Activated naive CD4-positive, alpha-beta T cell treated with anti-CD3 and anti-CD28 coated beads, Interleukin-2, amount 50 U/mL, for 72 hours (primary cell): ENCODE data around the gene ELMO1. TPM values are rescaled to one million over a fixed set of nuclear protein-coding genes. Genes with fewer than 3 reads are reported as not detected.
"Not testable (repeated sequence)": the region's sequence is repeated elsewhere in the genome, so short reads cannot be mapped to it uniquely, and the experiment has no call there.

Experiments used
- ATAC-seq, 2 donors: fragments of 150-1000 bp; cut with Tn5 transposase; 2 replicates each; pipeline ENCODE4 v1.10.0; 2021; ENCODE audit warnings: mild to moderate bottlenecking in 2 of 2, moderate library complexity in 2 of 2
- DNase-seq, 2 donors: peaks; one replicate each; pipeline ENCODE4 v3.0.0; 2021 to 2022; ENCODE audit warnings: low spot score in 2 of 2
- H3K27ac Mint-ChIP-seq, 2 donors: one replicate each; pipeline ENCODE4 v1.8.0; 2022; ENCODE audit warnings: mild to moderate bottlenecking in 2 of 2, mixed read lengths in 2 of 2
- H3K36me3 Mint-ChIP-seq, 2 donors: one replicate each; pipeline ENCODE4 v1.8.0; 2022; ENCODE audit warnings: mixed read lengths in 2 of 2
- H3K9me3 Mint-ChIP-seq, 2 donors: one replicate each; pipeline ENCODE4 v1.8.0; 2022; ENCODE audit warnings: mixed read lengths in 2 of 2
- total RNA-seq, 2 donors: library from RNA; stranded (reverse); gene quantifications; one replicate each; pipeline ENCODE4 v1.2.3, GENCODE V29; 2022

ELMO1 gene
- total RNA-seq, 2 donors from 2014 or later: 137 to 167 TPM

- Mint-ChIP-seq H3K27ac (no peak overlapping the region), H3K9me3 (peaks cover 3 to 11% of the 10 kb centered on the region in 2 donors), H3K36me3 (peaks cover 21 to 35% of the 10 kb centered on the region in 2 donors)
- ATAC-seq (no peak), DNase-seq (no peak)
Observed at GRCh38 chr7:36999626-37000485, 448.8 kb downstream of the ELMO1 start.

DNA sequence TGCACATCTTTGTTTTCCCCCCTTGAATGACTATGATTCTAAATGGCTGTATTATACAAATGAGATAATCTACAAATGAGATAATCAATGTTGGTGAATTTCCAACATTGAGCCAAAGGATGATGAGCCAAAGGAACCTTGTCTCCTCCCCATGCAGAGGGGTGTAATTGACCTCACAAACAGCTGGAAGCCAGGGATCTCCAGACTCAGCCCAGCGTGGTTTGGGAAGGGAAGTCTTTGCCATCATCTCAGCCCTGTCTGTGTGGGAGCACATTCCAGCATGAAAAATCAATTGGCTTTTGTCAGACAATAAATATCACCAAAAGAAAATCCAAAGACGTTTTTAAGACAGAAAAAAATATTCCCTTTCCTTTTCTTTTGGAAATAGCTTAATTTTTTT, 452.9 kb downstream of the ELMO1 start:
- DNase-seq (no peak), ATAC-seq (no peak)
- Mint-ChIP-seq H3K9me3 (no peaks in the 10 kb centered on the region), H3K36me3 (peaks cover 0 to 7% of the 10 kb centered on the region in 2 donors), H3K27ac (peak overlapping the region in 1 of 2 donors; percentile 57)

DNA sequence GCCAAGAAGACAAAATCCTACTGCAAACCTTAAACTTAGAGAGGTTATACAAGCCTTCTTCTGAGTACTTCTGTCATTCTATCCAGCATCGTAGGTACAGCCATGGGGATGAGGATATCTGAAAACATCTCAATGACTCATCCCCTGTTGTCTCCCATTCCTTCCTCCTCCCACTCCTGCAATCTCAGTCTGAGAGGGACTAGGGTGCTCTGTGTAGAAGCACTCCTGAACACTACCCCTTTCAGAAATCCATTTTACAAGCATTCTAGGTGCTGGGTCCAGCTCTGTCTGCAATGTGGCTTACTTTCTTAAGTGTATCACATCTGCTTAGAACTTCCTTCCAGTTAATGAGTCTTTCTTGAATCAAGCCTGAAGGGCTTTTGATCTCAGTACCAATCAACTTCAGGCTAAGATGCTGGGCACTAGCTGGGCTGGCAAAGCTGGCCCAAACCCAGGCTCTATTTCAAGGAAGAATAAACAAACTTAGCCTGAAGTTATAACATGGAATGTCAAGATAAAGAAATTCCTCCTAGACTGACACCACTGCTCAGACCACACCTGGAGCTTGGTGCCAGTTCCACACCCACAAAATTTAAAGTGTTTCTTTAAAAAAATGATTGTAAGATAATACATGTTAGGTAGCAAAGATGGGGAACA, 454.1 kb downstream of the ELMO1 start:
- H3K9me3 Mint-ChIP-seq: no peaks in the 10 kb centered on the region
- peak overlapping the region in 1 of 2 donors; percentile 37 for H3K27ac Mint-ChIP-seq
- peak in 1 of 2 donors; percentile 14 for ATAC-seq
- H3K36me3 Mint-ChIP-seq: peaks cover 0 to 7% of the 10 kb centered on the region in 2 donors
- no peak for DNase-seq

- Mint-ChIP-seq H3K27ac (no peak overlapping the region), H3K36me3 (peaks cover 0 to 26% of the 10 kb centered on the region in 2 donors), H3K9me3 (no peaks in the 10 kb centered on the region)
- ATAC-seq: peak; percentile 35 to 45
- peak in 1 of 2 donors; percentile 73 for DNase-seq
Observed at GRCh38 chr7:36986948-36987724, 461.5 kb downstream of the ELMO1 start.

DNA sequence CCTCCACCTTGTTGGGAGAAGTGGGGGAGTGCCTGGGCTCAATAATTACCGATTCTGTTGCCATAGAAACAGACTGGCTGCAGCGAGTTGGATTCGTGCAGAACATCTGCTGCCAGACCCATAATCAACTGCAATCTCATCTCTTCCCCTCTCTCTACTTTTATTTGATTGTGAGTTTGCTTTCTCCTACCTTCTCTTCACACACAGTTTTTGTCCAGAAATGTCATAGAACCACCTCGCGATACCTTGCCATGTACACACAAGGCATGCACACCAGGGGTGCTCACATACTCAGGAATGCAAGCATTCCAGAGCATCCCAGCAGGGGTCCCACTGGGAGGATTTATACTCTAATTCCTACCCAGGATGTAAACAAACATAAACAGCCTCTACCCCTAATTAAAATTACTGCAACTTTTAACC, 462.1 kb downstream of the ELMO1 start:
- DNase-seq (no peak), ATAC-seq (no peak)
- Mint-ChIP-seq H3K27ac (no peak overlapping the region), H3K9me3 (no peaks in the 10 kb centered on the region), H3K36me3 (peaks cover 0 to 26% of the 10 kb centered on the region in 2 donors)

DNA sequence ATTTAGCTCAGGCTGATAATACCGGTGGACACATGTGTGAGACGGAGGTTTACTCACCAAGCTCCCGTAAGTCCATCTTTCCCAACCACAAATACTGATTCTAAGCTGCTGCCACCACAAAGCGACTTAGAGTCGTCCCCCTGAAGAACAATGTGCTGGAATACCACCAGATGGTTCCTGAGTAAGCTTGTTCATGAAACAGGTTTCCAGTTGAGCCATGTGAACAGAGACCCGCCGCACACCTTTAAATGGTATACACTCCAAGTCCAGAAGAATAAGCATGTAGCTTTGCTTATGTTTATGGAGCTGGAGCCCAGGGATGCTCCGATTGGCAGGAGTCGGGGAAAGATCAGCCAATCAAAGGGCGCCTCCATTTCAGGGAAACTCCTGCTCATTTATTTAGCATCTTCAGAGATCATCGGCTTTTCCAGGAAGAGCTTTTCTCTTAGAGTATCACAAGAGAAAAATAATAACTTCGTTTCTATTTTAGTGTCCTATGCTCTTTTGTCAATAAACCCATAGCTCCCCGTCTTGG, 462.7 kb downstream of the ELMO1 start:
- Mint-ChIP-seq H3K27ac (peak overlapping the region in 1 of 2 donors; percentile 16), H3K36me3 (peaks cover 0 to 26% of the 10 kb centered on the region in 2 donors), H3K9me3 (no peaks in the 10 kb centered on the region)
- no peak for ATAC-seq
- no peak for DNase-seq

GRCh38 chr7:36985316-36985715, 463.3 kb downstream of the ELMO1 start:
- no peak overlapping the region for H3K27ac Mint-ChIP-seq
- H3K36me3 Mint-ChIP-seq: peaks cover 0 to 26% of the 10 kb centered on the region in 2 donors
- DNase-seq (no peak), ATAC-seq (no peak)
- no peaks in the 10 kb centered on the region for H3K9me3 Mint-ChIP-seq

DNA sequence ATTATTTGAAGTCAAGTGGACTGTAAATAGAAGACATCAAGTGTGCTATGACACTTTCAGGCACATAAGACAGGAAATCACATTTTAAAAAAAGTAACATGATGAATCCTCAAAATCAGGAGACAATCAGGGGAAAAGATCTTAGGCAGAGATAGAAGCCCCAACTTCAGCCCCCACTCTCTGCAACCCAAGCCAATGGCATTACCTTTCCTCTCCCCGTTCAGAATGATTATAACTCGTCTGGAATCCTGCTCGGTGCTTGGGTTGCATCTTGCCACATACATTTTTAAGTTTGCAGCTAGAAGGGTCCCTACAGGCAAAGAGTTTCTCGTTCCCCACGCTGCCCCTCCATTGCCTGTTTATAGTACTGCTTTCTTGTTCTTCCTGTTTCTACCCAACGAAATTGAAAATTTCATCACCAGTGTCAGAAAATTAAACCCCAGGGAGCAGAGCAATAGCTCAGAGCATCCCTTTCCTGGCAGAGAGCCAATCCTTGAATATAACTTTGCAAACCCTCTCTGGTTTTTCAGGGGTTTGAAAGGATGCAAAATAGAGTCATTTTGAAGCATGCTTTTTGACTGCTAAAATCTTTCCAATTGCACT, 463.9 kb downstream of the ELMO1 start:
- Mint-ChIP-seq H3K27ac (peak overlapping the region in 1 of 2 donors; percentile 66), H3K36me3 (peaks cover 0 to 26% of the 10 kb centered on the region in 2 donors), H3K9me3 (no peaks in the 10 kb centered on the region)
- ATAC-seq (no peak), DNase-seq (no peak)

- no peaks in the 10 kb centered on the region for H3K9me3 Mint-ChIP-seq
- no peak overlapping the region for H3K27ac Mint-ChIP-seq
- DNase-seq: no peak
- ATAC-seq: no peak
- H3K36me3 Mint-ChIP-seq: peaks cover 0 to 26% of the 10 kb centered on the region in 2 donors
Observed at GRCh38 chr7:36984041-36984521, 464.6 kb downstream of the ELMO1 start.

DNA sequence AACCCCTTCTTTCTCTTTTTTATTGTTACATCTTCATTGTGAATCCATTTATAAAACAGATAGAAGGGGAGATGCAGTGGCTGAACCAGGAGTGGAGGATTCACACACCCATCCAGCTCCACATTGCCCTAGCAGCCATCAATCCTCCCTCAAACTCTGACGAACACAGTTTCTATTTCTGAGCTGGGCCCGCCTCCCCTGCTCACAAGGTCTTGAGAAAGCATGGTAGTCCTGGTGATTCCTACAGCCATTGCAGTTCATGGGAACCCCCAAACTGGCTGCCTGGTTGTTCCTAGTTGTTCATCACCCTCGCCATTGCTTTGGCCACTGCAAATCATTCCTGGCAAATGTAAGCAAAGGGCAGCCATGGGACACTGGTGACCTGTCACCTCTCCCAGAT, 465.9 kb downstream of the ELMO1 start:
- DNase-seq (no peak), ATAC-seq (no peak)
- H3K9me3 Mint-ChIP-seq: no peaks in the 10 kb centered on the region
- H3K27ac Mint-ChIP-seq: no peak overlapping the region
- H3K36me3 Mint-ChIP-seq: peaks cover under 1 to 27% of the 10 kb centered on the region in 2 donors

DNA sequence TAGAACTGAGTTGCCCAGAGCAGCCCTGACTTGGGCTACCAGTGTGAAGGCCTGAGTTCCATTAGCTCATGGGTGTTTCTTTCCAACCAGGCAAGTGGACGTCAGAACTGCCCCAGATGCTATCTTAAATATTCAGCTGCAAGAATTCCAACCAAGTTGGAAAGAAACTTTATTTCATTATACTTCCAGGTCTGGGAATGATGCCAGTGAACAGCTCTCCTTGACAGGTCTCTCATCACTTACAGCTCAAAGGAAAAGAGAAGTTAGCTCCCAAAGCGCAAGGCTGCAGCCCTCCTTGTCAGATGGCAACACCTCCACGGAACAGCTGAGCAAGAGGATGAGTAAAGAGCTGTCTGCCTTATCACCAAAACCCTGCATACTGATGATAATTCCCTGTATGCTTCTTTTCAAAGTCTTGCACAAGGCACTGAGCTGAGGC, 468.8 kb downstream of the ELMO1 start:
- ATAC-seq (no peak), DNase-seq (no peak)
- Mint-ChIP-seq H3K36me3 (peaks cover 15 to 46% of the 10 kb centered on the region in 2 donors), H3K9me3 (no peaks in the 10 kb centered on the region), H3K27ac (no peak overlapping the region)

DNA sequence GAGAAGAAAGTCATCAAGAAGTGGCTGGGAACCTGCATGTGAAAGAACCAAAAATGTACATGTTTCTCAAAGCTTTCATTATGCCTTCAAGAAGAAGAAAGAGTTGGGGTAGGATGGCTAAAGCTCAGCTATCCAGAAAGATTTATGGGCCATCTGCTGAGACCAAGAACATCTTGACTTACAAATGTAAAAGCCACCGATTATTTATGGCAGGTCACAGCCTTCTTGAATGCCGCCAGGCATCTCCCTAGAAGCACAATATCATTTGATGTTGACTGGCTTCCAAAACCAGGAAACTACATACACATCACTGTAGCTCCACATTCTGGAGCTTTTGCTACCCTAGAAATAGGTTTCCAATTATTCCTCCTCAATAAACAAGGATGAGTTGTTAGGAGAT, 470.2 kb downstream of the ELMO1 start:
- H3K27ac Mint-ChIP-seq: no peak overlapping the region
- peaks cover 23 to 44% of the 10 kb centered on the region in 2 donors for H3K36me3 Mint-ChIP-seq
- no peaks in the 10 kb centered on the region for H3K9me3 Mint-ChIP-seq
- ATAC-seq: no peak
- DNase-seq: no peak

GRCh38 chr7:36977878-36978277, 470.8 kb downstream of the ELMO1 start:
- ATAC-seq (no peak), DNase-seq (no peak)
- Mint-ChIP-seq H3K27ac (no peak overlapping the region), H3K9me3 (no peaks in the 10 kb centered on the region), H3K36me3 (peaks cover 23 to 38% of the 10 kb centered on the region in 2 donors)

DNA sequence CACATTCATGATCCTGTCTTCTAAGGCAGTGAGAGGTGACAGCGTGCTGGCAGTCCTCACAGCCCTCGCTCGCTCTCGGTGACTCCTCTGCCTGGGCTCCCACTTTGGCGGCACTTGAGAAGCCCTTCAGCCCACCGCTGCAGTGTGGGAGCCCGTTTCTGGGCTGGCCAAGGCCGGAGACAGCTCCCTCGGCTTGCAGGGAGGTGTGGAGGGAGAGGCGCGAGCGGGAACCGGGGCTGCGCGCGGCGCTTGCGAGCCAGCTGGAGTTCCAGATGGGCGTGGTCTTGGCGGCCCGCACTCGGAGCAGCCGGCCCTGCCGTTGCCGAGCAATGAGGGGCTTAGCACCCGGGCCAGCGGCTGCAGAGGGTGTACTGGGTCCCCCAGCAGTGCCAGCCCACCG, 475.1 kb downstream of the ELMO1 start:
- H3K36me3 Mint-ChIP-seq: peaks cover 28 to 43% of the 10 kb centered on the region in 2 donors
- H3K9me3 Mint-ChIP-seq, DNase-seq, H3K27ac Mint-ChIP-seq, ATAC-seq: not testable (repeated sequence)

DNA sequence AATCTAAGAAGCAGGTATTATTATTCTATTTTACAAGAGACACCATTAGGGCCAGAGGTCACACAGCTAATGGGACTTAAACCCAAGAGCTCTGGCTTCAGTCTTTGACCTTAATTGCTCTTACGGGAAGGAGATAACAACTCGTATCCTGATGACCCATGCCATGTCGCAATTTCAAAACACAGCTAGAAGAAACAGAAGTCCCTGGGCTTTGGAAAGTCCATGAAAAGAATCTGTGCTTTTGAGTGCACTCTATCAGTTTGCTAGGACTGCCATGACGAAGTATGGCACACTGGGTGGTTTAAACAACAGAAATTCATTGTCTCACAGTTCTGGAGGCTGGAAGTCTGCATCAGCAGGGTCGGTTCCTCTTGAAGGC, 476.5 kb downstream of the ELMO1 start:
- H3K9me3 Mint-ChIP-seq: peaks cover 0 to 4% of the 10 kb centered on the region in 2 donors
- ATAC-seq (no peak), DNase-seq (no peak)
- H3K27ac Mint-ChIP-seq: no peak overlapping the region
- H3K36me3 Mint-ChIP-seq: peaks cover 24 to 36% of the 10 kb centered on the region in 2 donors

DNA sequence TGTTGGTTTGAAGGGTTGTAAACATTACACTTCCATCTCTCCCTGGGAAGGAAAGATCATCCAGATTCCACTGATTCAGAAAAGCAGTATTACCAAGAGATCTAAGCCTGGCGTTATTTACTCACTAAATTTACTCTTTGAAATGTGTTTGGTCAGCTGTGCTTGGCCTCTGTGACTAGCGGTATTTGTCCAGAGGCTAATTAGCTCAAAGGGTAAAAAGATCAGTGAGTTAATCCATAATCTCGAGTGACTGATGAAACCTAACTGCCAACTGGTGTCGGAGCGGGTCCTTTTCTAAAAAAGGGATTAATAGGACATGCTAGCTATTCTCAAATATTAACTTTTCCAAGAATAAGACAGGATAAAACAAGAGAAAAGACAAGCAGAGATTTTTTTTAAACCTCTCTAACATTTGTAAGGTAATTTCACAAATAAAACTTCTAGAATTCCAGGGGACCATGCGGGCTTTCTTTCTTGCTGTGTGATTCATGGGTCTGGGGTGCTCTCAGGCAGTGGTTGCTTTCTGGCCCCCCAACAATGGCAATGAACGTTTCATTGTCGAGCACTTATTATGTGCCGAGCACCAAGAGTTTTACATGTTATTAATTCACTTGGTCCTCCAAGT, 477.0 kb downstream of the ELMO1 start:
- no peak for ATAC-seq
- peak overlapping the region in 1 of 2 donors; percentile 45 for H3K27ac Mint-ChIP-seq
- DNase-seq: no peak
- H3K36me3 Mint-ChIP-seq: peaks cover 22 to 32% of the 10 kb centered on the region in 2 donors
- peaks cover 0 to 4% of the 10 kb centered on the region in 2 donors for H3K9me3 Mint-ChIP-seq
